K562 (cell line): Measurements from ENCODE around the gene CHD3. TPM values are rescaled to one million over a fixed set of nuclear protein-coding genes. Genes with fewer than 3 reads are reported as not detected.

ENCODE experiments used
- CAMTA2 ChIP-seq: fragments of 250-450 bp; sonication (Bioruptor Pico); conservative IDR thresholded peaks from 2 replicates; pipeline ENCODE4 v1.5.1; 2022
- CBX2 ChIP-seq: fragments of 200-600 bp; sonication (generic); IDR thresholded peaks from one replicate; pipeline ENCODE4 v1.6.1; 2012; ENCODE audit warnings: mild to moderate bottlenecking, low read length, inconsistent platforms; ENCODE audit not compliant: insufficient read depth, poor library complexity, severe bottlenecking
- E2F4 ChIP-seq: sonication (generic); formaldehyde crosslinking; IDR thresholded peaks from 2 replicates; pipeline ENCODE4 v1.8.0; 2022; ENCODE audit warnings: mild to moderate bottlenecking, low read depth, missing genetic modification reagents
- GABPA ChIP-seq: fragments of 200-800 bp; sonication (Bioruptor generic); conservative IDR thresholded peaks from 2 replicates; pipeline ENCODE4 v1.6.1; 2016; ENCODE audit warnings: low read depth, missing genetic modification characterization, missing compliant biosample characterization
- HDAC1 ChIP-seq, 2 experiments: fragments of 450-650 bp; IDR thresholded peaks; 2 replicates each; pipeline ENCODE4 v1.6.1; 2016 to 2017; ENCODE audit warnings: inconsistent platforms in 1 of 2, mild to moderate bottlenecking in 1 of 2, moderate library complexity in 1 of 2
- NFIX ChIP-seq: fragments of 250-450 bp; sonication (Bioruptor Pico); IDR thresholded peaks from 2 replicates; pipeline ENCODE4 v1.4.0; 2020; ENCODE audit warnings: low read depth, mild to moderate bottlenecking, moderate library complexity
- NONO ChIP-seq, 2 experiments: fragments of 200-400 bp in 1 of 2; fragments of 450-650 bp in 1 of 2; formaldehyde crosslinking in 1 of 2; IDR thresholded peaks; 2 replicates each; pipeline ENCODE4 v1.6.1; 2017; ENCODE audit warnings: low read depth in 2 of 2, mild to moderate bottlenecking in 2 of 2, moderate library complexity in 2 of 2, low read length in 1 of 2
- PTRF ChIP-seq: fragments of 450-650 bp; IDR thresholded peaks from 2 replicates; pipeline ENCODE4 v1.6.1; 2016; ENCODE audit warnings: mild to moderate bottlenecking, missing genetic modification characterization, missing compliant biosample characterization
- RNF219 ChIP-seq: fragments of 250-450 bp; sonication (Bioruptor Pico); IDR thresholded peaks from 2 replicates; pipeline ENCODE4 v1.5.0; 2022; ENCODE audit warnings: mild to moderate bottlenecking
- SFPQ ChIP-seq: fragments of 200-400 bp; formaldehyde crosslinking; IDR thresholded peaks from 2 replicates; pipeline ENCODE4 v1.6.1; 2017; ENCODE audit warnings: mild to moderate bottlenecking, low read depth, low read length, moderate library complexity
- TAF1 ChIP-seq: IDR thresholded peaks from 2 replicates; pipeline ENCODE4 v1.6.1; 2011; ENCODE audit warnings: mild to moderate bottlenecking, low read length, moderate library complexity; ENCODE audit not compliant: insufficient read depth, control insufficient read depth, severe bottlenecking; ENCODE audit errors: extremely low read depth
- ZBTB9 ChIP-seq: fragments of 450-650 bp; formaldehyde crosslinking; IDR thresholded peaks from 2 replicates; pipeline ENCODE4 v1.4.0; 2020; ENCODE audit warnings: mild to moderate bottlenecking, moderate library complexity
- ZHX1 ChIP-seq: fragments of 150-350 bp; conservative IDR thresholded peaks from 2 replicates; pipeline ENCODE4 v1.6.1; 2014; ENCODE audit warnings: low read length
- ZNF239 ChIP-seq: fragments of 250-450 bp; sonication (Bioruptor Pico); IDR thresholded peaks from 2 replicates; pipeline ENCODE4 v1.4.0; 2020; ENCODE audit warnings: mild to moderate bottlenecking
- ZNF311 ChIP-seq: fragments of 250-450 bp; sonication (Bioruptor Pico); IDR thresholded peaks from 2 replicates; pipeline ENCODE4 v1.4.0; 2020; ENCODE audit warnings: mild to moderate bottlenecking, moderate library complexity
- ZNF696 ChIP-seq: fragments of 250-450 bp; sonication (Bioruptor Pico); conservative IDR thresholded peaks from 2 replicates; pipeline ENCODE4 v1.4.0; 2020; ENCODE audit warnings: mild to moderate bottlenecking, moderate library complexity
- ZNF699 ChIP-seq: fragments of 250-450 bp; sonication (Bioruptor Pico); IDR thresholded peaks from 2 replicates; pipeline ENCODE4 v1.8.0; 2021; ENCODE audit warnings: mild to moderate bottlenecking, moderate library complexity; ENCODE audit not compliant: insufficient replicate concordance
- polyA plus RNA-seq, 8 experiments: library from polyadenylated mRNA; depleted of rRNA in 4 of 8; stranded (reverse) in 5 of 8; unstranded in 3 of 8; fragments of >200 nt; fragmentation: Nextera tagmentation in 2 of 8; fragmentation: Illumina TruSeq in 1 of 8; extraction: Ambion mirVana in 2 of 8; extraction: Trizol in 1 of 8; gene quantifications; 2 replicates each; pipeline versions ENCODE4 v1.2.1 to v1.2.3, GENCODE V29; 2011 to 2014; ENCODE audit warnings: inconsistent platforms in 1 of 8, missing spikeins in 1 of 8
- total RNA-seq, 7 experiments: library from RNA; depleted of rRNA in 6 of 7; stranded (reverse); fragments of >200 nt in 6 of 7; fragmentation: Illumina TruSeq in 2 of 7; extraction: Trizol in 2 of 7; gene quantifications; 2 replicates each; pipeline versions ENCODE4 v1.2.1 to v1.2.3, GENCODE V29; 2011 to 2021; ENCODE audit warnings: low replicate concordance in 1 of 7

The CHD3 gene
- total and polyA plus RNA-seq, 9 of the 15 experiments (the other 6 are each of a cell fraction or from before 2014, with no cell fraction given), result 0.39 to 38.2 (median 21.2) TPM

GRCh38 chr17:7915611-7916384, 27.2 kb downstream of the CHD3 start, which contains the start of gene RNF227 (continued):
- TF ChIP-seq GABPA (tag), result peak; percentile 43; the same call in 1 of the 2 replicates
- no peak for TF ChIP-seq CAMTA2 (CRISPR knock-in tag)
- TF ChIP-seq ZNF699 (CRISPR knock-in tag), result no peak
- no peak for TF ChIP-seq SFPQ
- TF ChIP-seq E2F4 (CRISPR knock-in tag), result no peak; the same call in 1 of the 2 replicates
- TF ChIP-seq HDAC1 (IDR thresholded peaks at IDR 0.05), result peak in 1 of 2 experiments; percentile 69; a peak in 1 of 4 replicates
- TF ChIP-seq ZNF239 (CRISPR knock-in tag), result no peak
- TF ChIP-seq PTRF (tag), result no peak
- no peak for TF ChIP-seq ZNF311
- no peak for TF ChIP-seq NFIX (CRISPR knock-in tag)
- no peak for TF ChIP-seq TAF1
- TF ChIP-seq ZHX1, result no peak
- no peak for TF ChIP-seq CBX2
- no peak for TF ChIP-seq ZNF696
- no peak for TF ChIP-seq ZBTB9 (CRISPR knock-in tag)
- TF ChIP-seq RNF219 (CRISPR knock-in tag), result no peak
- no peak; a peak in 1 of 4 replicates for TF ChIP-seq NONO (IDR thresholded peaks at IDR 0.05; ENCODE audit: low read depth in 2 of 2, low read length in 1 of 2)
